Small intestine (tissue), 7 donors: ENCODE measurements around the gene ZC3H12C. TPM values are rescaled to one million over a fixed set of nuclear protein-coding genes. Genes with fewer than 3 reads are reported as not detected.
A peak's percentile ranks its signal among the peaks of the same experiment; 100 is the strongest.

Experiments used
- DNase-seq, 2 donors: peaks; one replicate each; pipeline versions ENCODE4 v3.0.0 to v3.0.0-alpha.2; 2013
- FAIRE-seq: peaks from 2 replicates; lab custom pipeline; 2012; peaks lifted over from hg19 to GRCh38; lab: Jason Lieb, UNC
- H3K27ac ChIP-seq, 3 donors: one replicate each; pipeline ENCODE4 v1.5.1; 2013; ENCODE audit warnings: low read length in 2 of 3, mild to moderate bottlenecking in 2 of 3, control low read depth in 1 of 3, inconsistent platforms in 1 of 3, low read depth in 1 of 3, moderate library complexity in 1 of 3
- H3K27me3 ChIP-seq, 3 donors: one replicate each; pipeline ENCODE4 v1.6.1; 2013; ENCODE audit warnings: low read length in 3 of 3, inconsistent platforms in 1 of 3; ENCODE audit not compliant: control insufficient read depth in 3 of 3, insufficient read depth in 3 of 3
- H3K36me3 ChIP-seq, 3 donors: one replicate each; pipeline ENCODE4 v1.6.1; 2013; ENCODE audit warnings: low read length in 3 of 3, inconsistent platforms in 1 of 3, low read depth in 1 of 3, mild to moderate bottlenecking in 1 of 3, moderate library complexity in 1 of 3; ENCODE audit not compliant: control insufficient read depth in 3 of 3, insufficient read depth in 2 of 3
- H3K4me1 ChIP-seq, 3 donors: one replicate each; pipeline ENCODE4 v1.6.1; 2013; ENCODE audit warnings: low read length in 2 of 3, inconsistent platforms in 1 of 3, low read depth in 1 of 3, mild to moderate bottlenecking in 1 of 3, moderate library complexity in 1 of 3; ENCODE audit not compliant: control insufficient read depth in 3 of 3, insufficient read depth in 2 of 3
- H3K4me3 ChIP-seq, 3 donors: one replicate each; pipeline ENCODE4 v1.5.1; 2013; ENCODE audit warnings: low read length in 3 of 3, control low read depth in 1 of 3, inconsistent platforms in 1 of 3, low read depth in 1 of 3, mild to moderate bottlenecking in 1 of 3, moderate library complexity in 1 of 3
- H3K9me3 ChIP-seq, 2 donors: one replicate each; pipeline ENCODE4 v1.6.1; 2013; ENCODE audit warnings: low read depth in 1 of 2, low read length in 1 of 2; ENCODE audit not compliant: control insufficient read depth in 2 of 2, insufficient read depth in 1 of 2
- WGBS, 3 donors: extraction: QIAGEN DNeasy Blood & Tissue Kit; methylation state at CpG; one replicate each; pipeline ENCODE4 v1.1.7; 2013; 5-methylcytosine and 5-hydroxymethylcytosine counted together
- polyA plus RNA-seq, 4 donors: library from polyadenylated mRNA; stranded (reverse) in 3 of 4; unstranded in 1 of 4; fragments of 200-250 nt in 3 of 4; fragments of 120-200 nt in 1 of 4; gene quantifications; one replicate each; pipeline versions ENCODE4 v1.2.1 to v1.2.3, GENCODE V29; 2013
- donor health status: healthy with polysubstance abuse.
- donor health status: control.
- donor health status: control.
- donor health status: Bipolar disorder and iron deficiency.
- donor health status: healthy.

ZC3H12C gene
- polyA plus RNA-seq, 4 donors = 0.27 to 16.8 (median 1.1) TPM

DNA sequence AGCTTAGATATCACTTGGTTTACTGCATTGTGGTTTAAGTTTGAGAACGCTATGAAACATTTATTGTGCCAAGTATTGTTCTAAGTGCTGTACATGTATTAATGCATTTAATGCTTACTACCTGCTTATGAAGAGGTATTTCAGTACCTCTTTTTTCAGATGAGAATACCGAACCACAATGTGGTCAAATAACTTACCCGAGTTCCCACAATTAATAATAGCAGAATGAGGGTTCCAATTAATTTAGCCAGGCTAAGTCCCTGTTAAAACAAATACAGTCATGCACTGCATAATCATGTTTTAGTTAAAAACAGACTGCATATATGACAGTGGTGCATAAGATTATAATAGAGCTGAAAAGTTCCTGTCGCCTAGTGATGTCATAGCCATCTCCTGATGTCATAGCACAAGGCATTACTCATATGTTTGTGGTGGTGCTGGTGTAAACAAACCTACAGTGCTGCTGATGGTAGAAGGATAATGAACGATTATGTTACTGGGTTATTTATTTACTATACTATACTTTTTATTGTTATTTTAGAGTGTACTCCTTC, 4.3 kb downstream of the ZC3H12C start:
- 73 to 82% (median 77%) methylated on average over 5 of the region's 5 CpGs for WGBS, 3 donors
- H3K27ac ChIP-seq = no peak overlapping the region
- no peak for FAIRE-seq

GRCh38 chr11:110098645-110099044, 5.5 kb downstream of the ZC3H12C start:
- H3K27ac ChIP-seq = no peak overlapping the region
- H3K27me3 ChIP-seq = no peaks in the 10 kb centered on the region
- no peak overlapping the region for H3K4me3 ChIP-seq
- peaks cover 0 to 5% (median 0%) of the 10 kb centered on the region in 3 donors for H3K4me1 ChIP-seq
- no peak for DNase-seq
- peaks cover 0 to 6% of the 10 kb centered on the region in 2 donors for H3K9me3 ChIP-seq
- no peak for FAIRE-seq
- WGBS, 3 donors = 72 to 87% (median 79%) methylated on average over 1 of the region's 1 CpG
- H3K36me3 ChIP-seq = peaks cover 0 to 3% (median 0%) of the 10 kb centered on the region in 3 donors

More for the DNA sequence above, 4.3 kb downstream of the ZC3H12C start:
- Histone ChIP-seq H3K4me1 (peaks cover 0 to 5% (median 0%) of the 10 kb centered on the region in 3 donors), H3K4me3 (no peak overlapping the region), H3K36me3 (peaks cover 0 to 3% (median 0%) of the 10 kb centered on the region in 3 donors), H3K9me3 (peaks cover 0 to 6% of the 10 kb centered on the region in 2 donors), H3K27me3 (no peaks in the 10 kb centered on the region)
- DNase-seq = no peak

- Histone ChIP-seq H3K4me3 (no peak overlapping the region), H3K27me3 (no peaks in the 10 kb centered on the region), H3K27ac (no peak overlapping the region), H3K36me3 (peaks cover 0 to 6% (median 0%) of the 10 kb centered on the region in 3 donors), H3K4me1 (peaks cover 0 to 3% (median 0%) of the 10 kb centered on the region in 3 donors), H3K9me3 (peaks cover 0 to 10% of the 10 kb centered on the region in 2 donors)
- 78 to 89% (median 88%) methylated on average over 7 of the region's 7 CpGs for WGBS, 3 donors
- DNase-seq = no peak
- no peak for FAIRE-seq
Observed at GRCh38 chr11:110100476-110101240, 7.5 kb downstream of the ZC3H12C start.

DNA sequence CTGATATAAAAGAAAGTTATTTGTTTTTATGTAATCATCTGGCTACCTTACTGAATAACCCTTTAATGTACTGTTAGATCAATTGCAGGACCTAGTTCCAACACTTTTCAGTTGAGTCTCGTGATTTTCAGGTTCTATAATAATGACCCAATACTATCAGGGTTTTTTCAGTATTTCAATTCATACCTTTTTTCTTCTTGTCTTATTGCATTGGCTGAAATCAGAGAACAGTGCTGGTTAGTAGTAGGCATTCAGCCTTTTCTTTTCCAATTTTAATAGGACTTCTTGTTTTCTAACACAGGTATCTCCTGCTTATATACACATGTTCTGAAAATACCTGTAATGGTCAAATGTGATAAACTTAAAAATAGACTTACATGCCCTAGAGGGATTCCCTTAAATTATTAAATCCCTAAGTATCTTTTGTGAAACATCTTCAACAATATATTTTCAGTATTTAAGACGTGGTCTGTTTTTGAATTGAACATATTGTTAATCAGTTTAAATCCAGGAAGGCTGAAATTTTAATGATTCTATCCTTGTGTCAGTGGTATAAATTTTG, 13.6 kb downstream of the ZC3H12C start:
- H3K9me3 ChIP-seq = peaks cover 0 to 12% of the 10 kb centered on the region in 2 donors
- no peaks in the 10 kb centered on the region for H3K27me3 ChIP-seq
- peaks cover 0 to 14% (median 0%) of the 10 kb centered on the region in 3 donors for H3K36me3 ChIP-seq
- no peak overlapping the region for H3K27ac ChIP-seq
- no peak overlapping the region for H3K4me3 ChIP-seq
- H3K4me1 ChIP-seq = no peaks in the 10 kb centered on the region
- FAIRE-seq = no peak
- no peak for DNase-seq
- 81 to 97% (median 93%) methylated on average over 2 of the region's 2 CpGs for WGBS, 3 donors

GRCh38 chr11:110110854-110111253, 17.7 kb downstream of the ZC3H12C start:
- FAIRE-seq = no peak
- WGBS, 3 donors = 78 to 89% (median 89%) methylated on average over 4 of the region's 4 CpGs

GRCh38 chr11:110112457-110112856, 19.3 kb downstream of the ZC3H12C start:
- Histone ChIP-seq H3K9me3 (peaks cover 0 to 6% of the 10 kb centered on the region in 2 donors), H3K4me1 (no peaks in the 10 kb centered on the region), H3K27ac (no peak overlapping the region), H3K4me3 (no peak overlapping the region), H3K27me3 (no peaks in the 10 kb centered on the region), H3K36me3 (peaks cover 0 to 28% (median 0%) of the 10 kb centered on the region in 3 donors)
- 79 to 93% (median 89%) methylated on average over 2 of the region's 2 CpGs for WGBS, 3 donors
- FAIRE-seq (no peak), DNase-seq (no peak)

More at GRCh38 chr11:110110854-110111253, 17.7 kb downstream of the ZC3H12C start:
- Histone ChIP-seq H3K36me3 (peaks cover 0 to 27% (median 0%) of the 10 kb centered on the region in 3 donors), H3K9me3 (peaks cover 0 to 8% of the 10 kb centered on the region in 2 donors), H3K27me3 (no peaks in the 10 kb centered on the region), H3K4me1 (no peaks in the 10 kb centered on the region), H3K4me3 (no peak overlapping the region), H3K27ac (no peak overlapping the region)
- no peak for DNase-seq

DNA sequence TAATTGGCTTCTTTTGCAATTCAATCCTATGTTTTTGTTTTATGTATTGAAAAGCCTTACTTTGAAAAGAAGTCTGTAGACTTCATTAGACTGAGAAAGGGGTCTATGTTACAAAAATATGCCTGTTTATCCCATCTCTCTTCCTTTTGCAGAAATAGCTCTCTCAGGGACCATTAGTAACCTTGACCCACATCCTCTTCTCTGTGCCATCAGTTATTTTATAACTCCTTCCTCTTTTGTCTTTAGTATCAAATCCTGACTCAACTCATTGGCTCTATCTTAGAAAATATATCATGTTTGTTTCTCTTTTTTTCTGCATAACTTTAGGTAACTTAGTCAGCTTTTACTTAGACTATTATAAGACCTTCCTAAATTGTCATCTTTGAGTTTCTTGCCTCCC, 20.3 kb downstream of the ZC3H12C start:
- FAIRE-seq (no peak), DNase-seq (no peak)
- Histone ChIP-seq H3K4me1 (no peaks in the 10 kb centered on the region), H3K36me3 (peaks cover 0 to 24% (median 0%) of the 10 kb centered on the region in 3 donors), H3K4me3 (no peak overlapping the region), H3K27me3 (no peaks in the 10 kb centered on the region), H3K9me3 (no peaks in the 10 kb centered on the region), H3K27ac (no peak overlapping the region)

GRCh38 chr11:110113973-110114372, 20.8 kb downstream of the ZC3H12C start:
- FAIRE-seq (no peak), DNase-seq (peak in 1 of 2 donors; percentile 32)
- WGBS, 3 donors = 44 to 64% (median 56%) methylated on average over 4 of the region's 4 CpGs
- Histone ChIP-seq H3K4me1 (no peaks in the 10 kb centered on the region), H3K27ac (no peak overlapping the region), H3K27me3 (no peaks in the 10 kb centered on the region), H3K36me3 (peaks cover 0 to 24% (median 0%) of the 10 kb centered on the region in 3 donors), H3K4me3 (no peak overlapping the region), H3K9me3 (no peaks in the 10 kb centered on the region)
